ENCODE data around the gene ADAM23.

DNA sequence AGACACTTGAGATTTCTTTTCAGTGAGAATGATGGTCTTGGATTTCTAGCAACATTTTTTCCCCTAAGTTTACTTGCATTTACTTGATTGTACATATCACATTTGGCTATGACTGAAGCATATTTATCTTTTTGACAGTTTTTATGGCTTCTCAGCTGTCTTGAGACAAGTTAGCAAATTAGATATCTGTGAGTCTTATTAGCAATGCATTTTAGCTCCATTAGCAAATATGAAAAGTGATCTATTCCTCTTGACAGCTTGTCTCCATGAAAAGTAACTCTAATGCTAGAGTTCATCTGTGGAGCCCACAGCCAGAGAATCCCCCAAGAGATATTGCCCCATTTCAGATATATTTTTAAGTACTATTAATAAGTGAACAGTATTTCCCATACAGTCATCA is 126.9 kb downstream of the ADAM23 start:
- TF ChIP-seq, protein P1, sequence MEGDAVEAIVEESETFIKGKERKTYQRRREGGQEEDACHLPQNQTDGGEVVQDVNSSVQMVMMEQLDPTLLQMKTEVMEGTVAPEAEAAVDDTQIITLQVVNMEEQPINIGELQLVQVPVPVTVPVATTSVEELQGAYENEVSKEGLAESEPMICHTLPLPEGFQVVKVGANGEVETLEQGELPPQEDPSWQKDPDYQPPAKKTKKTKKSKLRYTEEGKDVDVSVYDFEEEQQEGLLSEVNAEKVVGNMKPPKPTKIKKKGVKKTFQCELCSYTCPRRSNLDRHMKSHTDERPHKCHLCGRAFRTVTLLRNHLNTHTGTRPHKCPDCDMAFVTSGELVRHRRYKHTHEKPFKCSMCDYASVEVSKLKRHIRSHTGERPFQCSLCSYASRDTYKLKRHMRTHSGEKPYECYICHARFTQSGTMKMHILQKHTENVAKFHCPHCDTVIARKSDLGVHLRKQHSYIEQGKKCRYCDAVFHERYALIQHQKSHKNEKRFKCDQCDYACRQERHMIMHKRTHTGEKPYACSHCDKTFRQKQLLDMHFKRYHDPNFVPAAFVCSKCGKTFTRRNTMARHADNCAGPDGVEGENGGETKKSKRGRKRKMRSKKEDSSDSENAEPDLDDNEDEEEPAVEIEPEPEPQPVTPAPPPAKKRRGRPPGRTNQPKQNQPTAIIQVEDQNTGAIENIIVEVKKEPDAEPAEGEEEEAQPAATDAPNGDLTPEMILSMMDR (IDR thresholded peaks at IDR 0.05; ENCODE audit: low read depth, low read length), result no peak
- no peak for TF ChIP-seq EZH2phosphoT487 (IDR thresholded peaks at IDR 0.05; ENCODE audit: low read depth)
